Dermis blood vessel endothelial cell (primary cell): Measurements from ENCODE around the gene MFSD6. TPM values are rescaled to one million over a fixed set of nuclear protein-coding genes. Genes with fewer than 3 reads are reported as not detected.
"Not testable (repeated sequence)": the region's sequence is repeated elsewhere in the genome, so short reads cannot be mapped to it uniquely, and the experiment has no call there.

Experiments
- DNase-seq: peaks from one replicate; pipeline ENCODE4 v3.0.0; 2010
- total RNA-seq: library from RNA; depleted of rRNA; stranded (reverse); fragments of >200 nt; gene quantifications from 2 replicates; pipeline ENCODE4 v1.2.3, GENCODE V29; 2014

Gene MFSD6
- total RNA-seq, 1 donor from 2014 or later: 9.9 TPM

GRCh38 chr2:190466819-190467446, 58.8 kb downstream of the MFSD6 start:
- no peak for DNase-seq

- no peak for DNase-seq
These were observed 59.5 kb downstream of the MFSD6 start for GRCh38 chr2:190467575-190468083.

- DNase-seq: not testable (repeated sequence)
These were observed 60.2 kb downstream of the MFSD6 start for GRCh38 chr2:190468354-190468753.

- peak; percentile 97 for DNase-seq
These were observed 60.8 kb downstream of the MFSD6 start for GRCh38 chr2:190468814-190469569.

- DNase-seq: peak; percentile 99
These were observed 61.6 kb downstream of the MFSD6 start for GRCh38 chr2:190469771-190470170.

- DNase-seq: peak; percentile 51
These were observed 62.2 kb downstream of the MFSD6 start for GRCh38 chr2:190470256-190470826.

GRCh38 chr2:190477661-190478454, 69.7 kb downstream of the MFSD6 start:
- DNase-seq: no peak

GRCh38 chr2:190478572-190479195, 70.5 kb downstream of the MFSD6 start:
- DNase-seq: no peak

- DNase-seq: no peak
These were observed 73.2 kb downstream of the MFSD6 start for GRCh38 chr2:190481339-190481738.

- DNase-seq: no peak
These were observed 74.3 kb downstream of the MFSD6 start for GRCh38 chr2:190482451-190482850.

GRCh38 chr2:190486037-190486623, 78.0 kb downstream of the MFSD6 start:
- DNase-seq: no peak

- no peak for DNase-seq
These were observed 80.5 kb downstream of the MFSD6 start for GRCh38 chr2:190488516-190489233.

- no peak for DNase-seq
These were observed 81.3 kb downstream of the MFSD6 start for GRCh38 chr2:190489475-190489874.

GRCh38 chr2:190490502-190490901, 82.3 kb downstream of the MFSD6 start:
- DNase-seq: no peak

- DNase-seq: no peak
These were observed 84.9 kb downstream of the MFSD6 start for GRCh38 chr2:190493095-190493494.

GRCh38 chr2:190494600-190495227, 86.6 kb downstream of the MFSD6 start:
- not testable (repeated sequence) for DNase-seq

GRCh38 chr2:190497428-190497827, 89.3 kb downstream of the MFSD6 start:
- DNase-seq: no peak

- no peak for DNase-seq
These were observed 91.1 kb downstream of the MFSD6 start for GRCh38 chr2:190499273-190499672.

GRCh38 chr2:190500054-190500502, 91.9 kb downstream of the MFSD6 start:
- peak; percentile 35 for DNase-seq

GRCh38 chr2:190501231-190501630, 93.1 kb downstream of the MFSD6 start:
- peak; percentile 53 for DNase-seq
